HCT116 (cell line): ENCODE data around the gene PRR7. TPM values are rescaled to one million over a fixed set of nuclear protein-coding genes. Genes with fewer than 3 reads are reported as not detected.

Experiments
- ATAC-seq: fragments of 200-7000 bp; cut with Tn5 transposase; 2 replicates; pipeline ENCODE4 v1.9.1; 2020; ENCODE audit warnings: mild to moderate bottlenecking, moderate library complexity
- BruUV-seq: library from RNA; stranded (reverse); fragments of 400-500 nt; replicated peaks from 2 replicates; lab custom pipeline; 2021; lab: Mats Ljungman, UMichigan
- CTCF ChIA-PET: fragments of 300-600 bp; sonication (Branson Sonifier 250); formaldehyde crosslinking; loops from one replicate; lab custom pipeline; 2021; ENCODE audit warnings: antibody characterized with exemption; lab: Charles Lee
- POLR2A ChIA-PET: fragments of 300-600, 350-600 bp; sonication (Branson Sonifier 250); formaldehyde crosslinking; loops from one replicate; lab custom pipeline; 2021; ENCODE audit warnings: antibody characterized with exemption; lab: Charles Lee
- RAD21 ChIA-PET, 2 experiments: fragments of 300-600 bp; sonication (Branson Sonifier 250); formaldehyde crosslinking; loops; one replicate each; lab custom pipeline; 2023; ENCODE audit warnings: low total read pairs in 2 of 2; ENCODE audit not compliant: uncharacterized antibody in 2 of 2, unreplicated experiment in 2 of 2, low non-redundant PET in 1 of 2; lab: Charles Lee
- DNase-seq: peaks from one replicate; pipeline ENCODE4 v3.0.0-alpha.2; 2010; ENCODE audit warnings: low read depth, low spot score
- H2AFZ ChIP-seq: fragments of 200-600 bp; shearing (Covaris generic), sonication (generic); 2 replicates; pipeline ENCODE4 v1.6.1; 2017; ENCODE audit warnings: low read depth, mixed run types, mixed read lengths, antibody characterized with exemption, low read length; ENCODE audit not compliant: poor library complexity, severe bottlenecking
- H3K27ac ChIP-seq: 2 replicates; pipeline ENCODE4 v1.5.1; 2012; ENCODE audit warnings: low read depth, low read length
- H3K27me3 ChIP-seq: fragments of 200-600 bp; sonication (generic); 2 replicates; pipeline ENCODE4 v1.6.1; 2016; ENCODE audit warnings: mixed run types, low read length, mixed read lengths; ENCODE audit not compliant: insufficient read depth
- H3K36me3 ChIP-seq, 2 experiments: fragments of 200-500 bp in 1 of 2; fragments of 200-600 bp in 1 of 2; sonication (Bioruptor generic) in 1 of 2; sonication (generic) in 1 of 2; 2 replicates each; pipeline versions ENCODE4 v1.5.1 to v1.6.1; 2014 to 2016; ENCODE audit warnings: low read length in 2 of 2, inconsistent platforms in 1 of 2, mixed read lengths in 1 of 2, mixed run types in 1 of 2; ENCODE audit not compliant: insufficient read depth in 2 of 2, control insufficient read depth in 1 of 2
- H3K4me1 ChIP-seq, 2 experiments: fragments of 200-600 bp in 1 of 2; sonication (generic) in 1 of 2; 2 replicates each; pipeline versions ENCODE4 v1.5.1 to v1.6.1; 2012 to 2017; ENCODE audit warnings: low read length in 2 of 2, inconsistent platforms in 1 of 2, mild to moderate bottlenecking in 1 of 2, mixed read lengths in 1 of 2, mixed run types in 1 of 2, moderate library complexity in 1 of 2; ENCODE audit not compliant: insufficient read depth in 2 of 2, control insufficient read depth in 1 of 2
- H3K4me2 ChIP-seq: fragments of 200-600 bp; sonication (generic); 2 replicates; pipeline ENCODE4 v1.6.1; 2017; ENCODE audit warnings: mixed run types, low read length, mixed read lengths
- H3K4me3 ChIP-seq, 2 experiments: fragments of 200-600 bp in 1 of 2; sonication (generic) in 1 of 2; replicated peaks in 1 of 2; 2 replicates each; pipeline ENCODE4 v1.5.1; 2011 to 2016; ENCODE audit warnings: low read length in 2 of 2, control low read depth in 1 of 2, low read depth in 1 of 2, mild to moderate bottlenecking in 1 of 2, mixed read lengths in 1 of 2, mixed run types in 1 of 2
- H3K79me2 ChIP-seq: fragments of 200-600 bp; sonication (generic); 2 replicates; pipeline ENCODE4 v1.6.1; 2017; ENCODE audit warnings: mild to moderate bottlenecking, mixed run types, low read length, moderate library complexity, mixed read lengths; ENCODE audit not compliant: insufficient read depth
- H3K9ac ChIP-seq: fragments of 200-600 bp; sonication (generic); 2 replicates; pipeline ENCODE4 v1.6.1; 2016; ENCODE audit warnings: low read length, mixed read lengths
- H3K9me2 ChIP-seq: fragments of 200-600 bp; sonication (generic), shearing (Covaris generic); 2 replicates; pipeline ENCODE4 v1.6.1; 2017; ENCODE audit warnings: mixed run types, mild to moderate bottlenecking, moderate library complexity; ENCODE audit not compliant: insufficient read depth
- H3K9me3 ChIP-seq, 2 experiments: fragments of 200-500 bp in 1 of 2; fragments of 200-600 bp in 1 of 2; sonication (Bioruptor generic) in 1 of 2; sonication (generic) in 1 of 2; 2 replicates each; pipeline ENCODE4 v1.6.1; 2014 to 2017; ENCODE audit warnings: low read length in 2 of 2, mixed read lengths in 2 of 2, inconsistent platforms in 1 of 2, low read depth in 1 of 2, mild to moderate bottlenecking in 1 of 2, mixed run types in 1 of 2, moderate library complexity in 1 of 2; ENCODE audit not compliant: control insufficient read depth in 1 of 2, insufficient read depth in 1 of 2
- H4K20me1 ChIP-seq: fragments of 200-600 bp; sonication (generic), shearing (Covaris generic); 2 replicates; pipeline ENCODE4 v1.6.1; 2017; ENCODE audit warnings: mixed run types, mild to moderate bottlenecking, moderate library complexity; ENCODE audit not compliant: insufficient read depth
- CEBPB ChIP-seq: IDR thresholded peaks from 2 replicates; pipeline ENCODE4 v1.6.1; 2012; ENCODE audit warnings: low read depth
- FOSL1 ChIP-seq: IDR thresholded peaks from 2 replicates; pipeline ENCODE4 v1.6.1; 2012; ENCODE audit warnings: low read depth
- POLR2AphosphoS5 ChIP-seq: IDR thresholded peaks from 2 replicates; pipeline ENCODE4 v1.6.1; 2011; ENCODE audit warnings: mild to moderate bottlenecking, low read depth, low read length, moderate library complexity
- RAD21 ChIP-seq: IDR thresholded peaks from 2 replicates; pipeline ENCODE4 v1.6.1; 2012; ENCODE audit warnings: low read depth, mild to moderate bottlenecking
- SP1 ChIP-seq: IDR thresholded peaks from 2 replicates; pipeline ENCODE4 v1.6.1; 2012; ENCODE audit warnings: low read depth
- TCF7L2 ChIP-seq: IDR thresholded peaks from 2 replicates; pipeline ENCODE4 v1.7.0; 2011; ENCODE audit warnings: borderline replicate concordance, inconsistent platforms; ENCODE audit not compliant: insufficient read depth, insufficient read length; ENCODE audit errors: extremely low read depth
- YY1 ChIP-seq: IDR thresholded peaks from 2 replicates; pipeline ENCODE4 v1.6.1; 2011; ENCODE audit warnings: low read length, low read depth, moderate library complexity, mild to moderate bottlenecking; ENCODE audit not compliant: insufficient replicate concordance; ENCODE audit errors: extremely low read depth
- intact Hi-C: fragments of 100-400 bp; cut with micrococcal nuclease; formaldehyde crosslinking; loops from 2 replicates; pipeline ENCODE4 v1.10.0; 2022
- total RNA-seq: library from RNA; stranded (reverse); gene quantifications from one replicate; pipeline ENCODE4 v1.2.1, GENCODE V29; 2021; ENCODE audit not compliant: unreplicated experiment
- TF ChIP-seq, protein P1 (sequence below), 3 experiments: fragments of 200-600 bp in 1 of 3; sonication (generic) in 1 of 3; IDR thresholded peaks in 2 of 3; conservative IDR thresholded peaks in 1 of 3; 2 replicates each; pipeline ENCODE4 v1.5.1; 2012 to 2017; ENCODE audit warnings: low read depth in 2 of 3, low read length in 2 of 3, antibody characterized with exemption in 1 of 3, borderline replicate concordance in 1 of 3, control low read depth in 1 of 3, mild to moderate bottlenecking in 1 of 3, mixed read lengths in 1 of 3, mixed run types in 1 of 3, moderate library complexity in 1 of 3; ENCODE audit not compliant: insufficient read depth in 1 of 3

Gene PRR7
- total RNA-seq, 1 experiment from 2014 or later, result 39.9 TPM

DNA sequence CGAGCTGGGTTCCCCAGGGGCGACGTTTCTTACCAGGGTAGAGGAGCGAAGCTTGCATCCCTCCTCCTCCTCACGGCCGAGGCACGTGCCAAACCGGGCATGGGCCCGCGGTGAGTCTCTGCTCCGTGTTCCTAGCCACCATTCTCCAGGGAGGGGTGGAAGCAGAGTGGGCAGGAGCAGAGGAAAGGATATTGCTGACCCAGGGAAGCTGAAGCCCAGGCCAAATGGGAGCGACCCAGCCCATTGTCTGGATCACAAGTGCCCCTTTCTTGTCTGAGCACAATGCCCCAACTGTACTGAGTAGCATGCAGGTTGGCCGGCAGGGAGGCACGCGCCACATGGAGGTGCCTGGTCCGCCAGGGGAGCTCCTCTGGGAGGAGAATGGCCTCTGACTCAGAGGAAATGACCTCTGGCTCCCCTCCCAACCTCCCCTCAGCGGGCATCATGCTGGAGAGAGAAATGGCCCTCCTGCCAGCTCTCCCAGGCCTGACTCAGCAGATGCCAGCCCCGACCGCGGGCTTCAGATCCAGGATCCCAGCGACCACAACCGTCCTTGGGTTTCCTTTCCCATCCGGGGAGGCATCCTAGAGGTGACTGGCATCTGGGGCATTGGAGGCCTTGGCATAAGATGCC lies 1.1 kb downstream of the PRR7 start:
- H4K20me1 ChIP-seq, result peaks cover 3% of the 10 kb centered on the region; the same call in 1 of the 2 replicates
- H2AFZ ChIP-seq, result no peak overlapping the region
- H3K27me3 ChIP-seq, result no peaks in the 10 kb centered on the region
- intact Hi-C loops, result no loop called here
- peak overlapping the region; percentile 99 for H3K9ac ChIP-seq
- TF ChIP-seq FOSL1 (no peak), CEBPB (no peak), POLR2AphosphoS5 (peak; percentile 71), TCF7L2 (peak; percentile 42), SP1 (no peak), RAD21 (no peak), YY1 (peak; percentile 40)
- TF ChIP-seq, protein P1, sequence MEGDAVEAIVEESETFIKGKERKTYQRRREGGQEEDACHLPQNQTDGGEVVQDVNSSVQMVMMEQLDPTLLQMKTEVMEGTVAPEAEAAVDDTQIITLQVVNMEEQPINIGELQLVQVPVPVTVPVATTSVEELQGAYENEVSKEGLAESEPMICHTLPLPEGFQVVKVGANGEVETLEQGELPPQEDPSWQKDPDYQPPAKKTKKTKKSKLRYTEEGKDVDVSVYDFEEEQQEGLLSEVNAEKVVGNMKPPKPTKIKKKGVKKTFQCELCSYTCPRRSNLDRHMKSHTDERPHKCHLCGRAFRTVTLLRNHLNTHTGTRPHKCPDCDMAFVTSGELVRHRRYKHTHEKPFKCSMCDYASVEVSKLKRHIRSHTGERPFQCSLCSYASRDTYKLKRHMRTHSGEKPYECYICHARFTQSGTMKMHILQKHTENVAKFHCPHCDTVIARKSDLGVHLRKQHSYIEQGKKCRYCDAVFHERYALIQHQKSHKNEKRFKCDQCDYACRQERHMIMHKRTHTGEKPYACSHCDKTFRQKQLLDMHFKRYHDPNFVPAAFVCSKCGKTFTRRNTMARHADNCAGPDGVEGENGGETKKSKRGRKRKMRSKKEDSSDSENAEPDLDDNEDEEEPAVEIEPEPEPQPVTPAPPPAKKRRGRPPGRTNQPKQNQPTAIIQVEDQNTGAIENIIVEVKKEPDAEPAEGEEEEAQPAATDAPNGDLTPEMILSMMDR (IDR thresholded peaks at IDR 0.05 in 2 of 3, conservative IDR thresholded peaks at IDR 0.05 in 1 of 3; ENCODE audit: borderline replicate concordance in 1 of 3, insufficient read depth in 1 of 3, low read depth in 2 of 3, low read length in 2 of 3), result 0 out of 6 replicates have a peak, but pooled peaks of 1 of the 3 experiments have one; percentile 11
- ChIA-PET POLR2A (interaction anchor here (0.7 to 2.2 kb wide), 7 partner anchors 10 to 146 kb away, joined by 3 to 9 read pairs (median 5); partner anchors contain the start of gene PDLIM7), RAD21 (interaction anchor here (1.2 kb wide), 4 partner anchors 43 to 77 kb away, joined by 3 to 4 read pairs (median 4); no protein-coding TSS in a partner anchor), CTCF (interaction anchor here (1.1 to 6.3 kb wide), 7 partner anchors 7 to 79 kb away, joined by 3 to 53 read pairs (median 7); partner anchors contain the start of gene PDLIM7)
- ATAC-seq (peak; percentile 55), DNase-seq (peak; percentile 73)
- H3K9me2 ChIP-seq, result no peaks in the 10 kb centered on the region
- H3K79me2 ChIP-seq, result peaks cover 74% of the 10 kb centered on the region
- H3K4me2 ChIP-seq, result peak overlapping the region; percentile 99
- BruUV-seq, result no TSS peak
- peak overlapping the region; percentile 95 for H3K27ac ChIP-seq
- H3K4me1 ChIP-seq, result peaks cover 18 to 65% of the 10 kb centered on the region in 2 experiments
- H3K9me3 ChIP-seq, result no peaks in the 10 kb centered on the region
- H3K4me3 ChIP-seq, result peak overlapping the region; percentile 55 to 86
- peaks cover 0 to 17% of the 10 kb centered on the region in 2 experiments; a peak in 2 of 4 replicates for H3K36me3 ChIP-seq
